Iris pigment epithelial cell (primary cell): Measurements from ENCODE around the gene SYNDIG1.

Experiments
- DNase-seq: peaks from one replicate; pipeline ENCODE4 v3.0.0-alpha.2; 2011; ENCODE audit warnings: low read depth

Gene SYNDIG1

DNA sequence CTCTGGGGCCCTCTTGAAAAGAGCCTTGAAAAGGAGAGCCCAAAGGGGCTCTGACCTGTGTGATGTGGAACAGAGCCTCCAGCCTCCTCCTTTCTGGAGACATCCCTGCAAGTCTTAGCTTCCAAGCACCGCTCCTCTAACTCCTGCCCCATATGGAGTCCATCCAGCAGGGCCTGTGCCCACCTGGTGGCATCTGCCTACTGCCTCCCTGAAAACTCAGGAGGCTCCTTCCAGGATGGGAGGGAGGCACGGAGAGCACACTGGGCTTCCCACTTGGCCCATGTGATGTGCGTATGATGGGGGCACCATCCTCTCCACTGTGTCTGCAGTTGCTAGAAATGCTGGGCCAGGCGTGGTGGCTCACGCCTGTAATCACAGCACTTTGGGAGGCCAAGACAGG is 98.1 kb downstream of the SYNDIG1 start:
- DNase-seq, result no peak

DNA sequence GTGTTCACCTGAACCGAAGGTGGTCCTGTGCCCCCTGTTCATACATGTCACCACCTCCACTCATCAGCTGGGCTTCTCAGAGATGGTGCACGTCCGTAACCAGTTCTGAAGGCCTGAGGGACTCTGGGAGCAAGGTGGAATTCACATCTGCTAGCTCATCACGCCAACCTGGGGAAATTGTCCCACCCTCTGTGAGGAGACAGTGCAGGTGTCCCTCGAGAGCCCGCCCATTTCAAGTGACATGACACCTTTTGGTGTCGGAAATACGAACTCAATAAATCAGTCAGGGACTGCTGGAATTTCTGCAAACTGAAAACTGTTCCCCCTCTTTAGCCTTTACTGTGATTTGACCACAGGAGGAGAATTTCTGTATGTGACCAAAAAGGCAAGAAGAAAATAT is 99.4 kb downstream of the SYNDIG1 start:
- no peak for DNase-seq

DNA sequence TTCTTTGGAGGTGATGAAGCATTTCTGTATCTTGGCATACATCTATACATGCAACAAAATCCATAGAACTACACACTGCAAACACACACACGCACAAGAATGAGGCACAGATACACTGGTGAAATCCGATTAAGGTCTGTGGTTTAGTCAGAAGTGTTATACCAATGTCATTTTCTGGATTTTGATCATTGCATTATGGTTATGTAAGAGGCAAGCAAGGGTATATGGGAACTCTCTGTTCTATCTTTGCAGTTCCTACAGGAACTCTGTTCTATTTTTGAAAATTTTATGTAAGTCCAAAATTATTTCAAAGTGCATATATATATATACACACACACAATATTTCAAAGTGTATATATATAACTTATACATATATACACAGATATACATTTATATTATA is 101.7 kb downstream of the SYNDIG1 start:
- no peak for DNase-seq

DNA sequence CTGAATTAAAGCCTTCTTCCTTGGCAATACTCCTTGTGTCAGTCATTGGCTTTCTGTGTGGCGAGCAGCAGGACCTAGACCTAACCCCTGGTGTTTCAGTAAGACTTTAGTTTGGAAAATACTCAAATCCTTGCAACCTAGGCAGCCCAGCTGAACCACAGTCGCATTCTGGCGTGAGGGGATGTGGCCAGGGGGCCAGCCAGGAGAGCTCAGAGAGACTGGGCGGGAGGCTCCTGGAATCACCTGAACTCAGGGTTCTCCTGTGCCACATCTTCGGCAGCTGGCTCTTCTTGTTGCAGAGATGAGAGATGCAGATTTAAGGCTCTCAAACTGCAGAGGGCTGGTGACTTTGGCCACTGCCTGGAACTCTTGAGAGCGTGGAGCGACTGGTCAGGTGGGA is 102.7 kb downstream of the SYNDIG1 start:
- no peak for DNase-seq

DNA sequence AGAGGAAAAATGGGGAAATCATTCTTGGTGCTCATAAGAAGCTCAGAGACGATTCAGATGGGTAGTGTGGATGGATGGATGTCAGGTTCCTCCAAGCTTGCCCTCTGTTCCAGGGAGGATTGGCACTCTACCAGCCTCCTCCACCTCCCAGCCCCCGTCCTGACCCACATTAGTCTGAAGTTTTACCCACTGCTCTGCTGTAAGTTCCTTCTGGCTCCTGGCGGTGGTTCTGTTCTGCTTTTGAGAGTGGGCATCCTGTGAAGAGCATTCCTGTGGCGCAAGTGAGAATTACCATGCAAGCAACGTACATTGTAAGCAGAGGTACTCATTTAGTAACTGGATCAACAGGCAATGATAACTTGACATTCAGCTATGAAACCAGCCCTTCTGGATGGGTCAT is 103.4 kb downstream of the SYNDIG1 start:
- DNase-seq, result no peak

DNA sequence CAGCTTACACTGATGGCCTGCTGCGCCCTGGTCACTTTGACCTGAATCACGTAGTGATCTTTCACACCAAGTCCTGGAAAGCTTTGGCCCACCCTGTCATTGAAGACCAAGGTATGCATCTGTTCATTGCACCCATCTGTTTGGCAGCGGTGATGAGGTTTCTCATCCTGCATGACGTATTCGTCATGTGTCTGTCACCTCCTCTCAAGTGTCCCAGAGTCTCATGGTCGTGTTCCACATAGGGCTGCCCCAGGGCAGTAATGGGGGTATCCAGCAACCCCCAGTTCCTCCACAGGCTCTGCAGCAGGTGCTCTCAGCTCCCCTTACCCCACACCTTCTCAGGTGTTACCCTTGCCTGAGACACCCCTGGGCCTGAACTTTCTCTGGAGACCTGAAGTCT is 104.1 kb downstream of the SYNDIG1 start:
- DNase-seq, result no peak

DNA sequence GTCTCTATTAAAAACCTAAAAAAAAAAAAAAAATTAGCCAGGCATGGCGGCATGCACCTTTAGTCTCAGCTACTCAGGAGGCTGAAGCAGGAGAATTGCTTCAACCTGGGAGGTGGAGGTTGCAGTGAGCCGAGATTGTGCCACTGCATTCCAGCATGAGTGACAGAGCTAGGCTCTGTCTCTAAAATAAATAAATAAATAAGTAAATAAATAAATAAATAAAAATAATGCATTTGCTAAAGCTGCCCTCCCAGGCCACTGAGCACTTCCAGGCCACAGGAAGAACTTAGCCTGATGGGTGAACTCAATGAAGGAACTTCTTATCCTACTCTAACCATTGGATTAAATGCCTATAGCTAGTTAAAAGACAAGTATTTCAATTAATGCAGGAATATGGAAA is 104.9 kb downstream of the SYNDIG1 start:
- DNase-seq, result no peak

DNA sequence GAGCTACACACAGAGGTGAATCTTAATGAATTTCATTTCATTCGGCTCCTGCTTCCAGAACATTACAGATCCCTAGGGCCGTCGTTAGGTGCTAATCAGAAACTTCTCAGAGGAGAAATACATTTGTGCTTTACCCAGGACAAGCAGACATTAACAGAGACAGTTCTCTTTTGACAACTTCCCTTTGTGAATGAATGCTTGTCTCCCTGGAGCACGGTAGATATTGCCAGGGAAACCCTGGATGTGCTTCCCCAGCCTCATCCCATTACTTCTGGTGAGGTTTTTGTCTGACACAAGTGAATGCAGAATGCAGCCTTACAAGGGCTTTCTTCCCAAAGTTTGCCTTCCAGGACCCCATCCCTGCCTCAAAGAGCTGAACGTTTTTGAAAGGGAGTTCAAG is 105.4 kb downstream of the SYNDIG1 start:
- DNase-seq, result no peak

DNA sequence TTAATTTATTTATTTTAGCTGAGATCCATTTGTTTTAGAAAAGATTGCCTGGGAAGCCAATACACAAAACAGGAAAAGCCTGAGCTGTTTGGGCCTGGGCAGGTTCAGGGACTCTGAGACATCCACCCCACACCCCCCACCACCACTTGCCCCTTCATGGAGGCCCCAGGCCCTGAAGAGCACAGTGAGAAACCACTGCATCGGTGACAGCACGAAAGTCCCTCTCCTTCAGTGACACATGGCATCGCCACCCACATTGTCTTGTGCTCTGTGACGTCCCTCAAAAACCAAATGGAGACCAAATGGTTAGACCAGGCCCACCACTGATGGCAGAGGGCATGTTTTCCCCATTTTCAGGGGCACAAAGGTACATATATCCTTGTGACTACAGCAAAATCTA is 106.4 kb downstream of the SYNDIG1 start:
- DNase-seq, result no peak

DNA sequence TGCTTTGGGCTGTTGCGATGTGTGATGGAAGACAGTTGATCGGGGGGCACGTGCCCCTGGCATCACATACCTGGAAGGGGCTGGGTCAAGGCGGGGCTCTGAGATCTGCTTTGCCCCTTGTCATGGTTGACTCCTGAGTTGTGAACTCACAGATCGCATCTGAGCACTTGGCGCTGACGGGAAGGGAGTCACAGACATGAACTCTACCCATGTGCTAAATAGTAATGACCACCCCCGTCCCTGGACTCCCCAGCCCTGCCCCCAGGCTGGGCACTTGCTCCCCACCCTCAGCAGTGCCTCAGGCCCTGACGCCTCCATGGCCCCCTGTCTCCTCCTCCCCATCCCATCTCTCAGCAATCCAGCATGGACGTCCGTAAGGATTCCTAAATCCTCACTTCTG is 107.0 kb downstream of the SYNDIG1 start:
- no peak for DNase-seq

DNA sequence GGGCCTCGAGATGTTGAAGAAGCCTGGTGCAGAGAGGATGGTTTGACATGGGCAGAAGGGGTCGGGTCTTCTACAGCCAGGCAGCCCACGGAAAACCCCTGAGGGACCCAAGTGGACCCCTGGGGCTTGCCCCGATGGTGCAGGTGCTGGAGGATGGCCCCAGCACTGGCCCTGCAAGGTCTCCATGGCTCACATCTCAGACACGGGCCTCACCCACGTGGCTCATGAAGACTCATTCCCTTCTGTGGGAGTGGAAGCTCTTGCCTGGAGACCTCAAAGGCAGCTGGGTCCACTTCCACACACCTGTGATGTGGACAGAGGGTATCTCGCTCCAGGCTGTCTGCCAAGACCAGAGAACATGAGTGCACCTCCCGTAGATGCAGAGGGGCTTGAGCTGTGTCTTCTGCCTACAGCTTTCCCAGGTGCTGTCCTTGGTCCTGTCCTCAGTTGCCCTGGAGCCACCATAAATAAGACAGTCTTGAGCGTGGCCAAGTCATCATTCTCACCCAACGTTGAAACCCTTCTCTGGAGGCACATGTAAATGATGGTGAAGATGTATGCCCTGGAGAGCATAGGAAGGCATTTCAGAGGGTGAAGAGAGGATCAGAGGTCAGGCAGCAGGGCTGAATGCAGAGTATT is 108.0 kb downstream of the SYNDIG1 start:
- DNase-seq, result no peak

DNA sequence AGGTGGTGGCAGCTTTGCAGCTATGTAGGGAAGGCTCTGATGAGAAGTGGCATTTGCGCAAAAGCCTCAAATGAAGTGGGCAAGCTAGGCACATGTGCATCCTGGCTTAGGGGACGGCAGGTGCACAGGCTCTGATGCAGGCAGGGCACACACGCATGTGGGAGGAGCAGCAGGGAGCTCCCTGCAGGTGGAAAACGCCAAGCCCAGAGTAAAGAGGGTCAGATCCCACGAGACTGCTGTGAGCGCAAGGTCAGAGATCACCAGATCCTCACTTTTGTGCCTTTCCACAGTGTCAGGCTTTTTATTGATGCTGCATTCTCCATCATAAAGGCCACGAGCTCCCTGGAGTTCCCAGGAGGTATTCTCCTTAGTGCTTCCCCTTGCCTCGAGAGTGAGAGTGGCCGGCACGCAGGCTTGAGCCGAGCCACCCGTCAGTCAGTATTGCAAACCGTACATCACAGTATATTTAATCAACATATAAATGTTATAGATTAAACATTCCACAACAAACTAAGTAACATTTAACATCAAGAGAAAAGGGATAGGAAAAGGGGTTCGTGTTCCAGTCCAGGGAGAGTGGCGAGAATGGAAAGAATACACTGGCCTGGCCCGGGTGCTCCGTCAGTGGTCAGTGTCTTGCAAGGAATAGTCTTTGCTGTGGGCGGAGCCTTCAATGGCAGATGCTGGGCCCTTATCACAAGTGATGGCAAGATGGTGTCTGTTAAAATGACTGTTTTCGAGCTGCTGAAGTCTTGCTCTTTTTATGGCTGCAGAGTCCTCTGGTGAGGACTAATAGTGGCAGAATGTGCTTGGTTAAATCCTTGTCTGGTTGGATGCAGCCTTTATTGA is 109.4 kb downstream of the SYNDIG1 start:
- DNase-seq, result no peak

DNA sequence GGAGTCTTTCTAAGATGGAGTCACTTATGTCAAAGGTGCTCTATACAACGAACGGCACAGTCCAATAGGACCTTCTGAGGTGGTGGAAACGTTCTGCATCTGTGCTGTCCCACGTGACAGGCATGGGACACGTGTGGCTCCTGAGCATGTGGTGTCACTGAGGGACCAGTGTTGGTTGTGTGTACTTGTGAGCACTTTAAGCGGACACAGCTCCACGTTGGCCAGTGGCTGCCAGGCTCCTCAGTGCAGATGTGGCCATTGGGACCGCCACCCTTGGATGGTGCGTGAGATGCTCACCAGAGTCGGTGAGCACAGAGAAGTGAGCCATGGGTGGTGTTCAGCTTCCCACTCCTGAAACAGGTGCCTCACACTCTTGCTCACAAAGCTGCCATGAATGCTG is 110.0 kb downstream of the SYNDIG1 start:
- DNase-seq, result no peak

DNA sequence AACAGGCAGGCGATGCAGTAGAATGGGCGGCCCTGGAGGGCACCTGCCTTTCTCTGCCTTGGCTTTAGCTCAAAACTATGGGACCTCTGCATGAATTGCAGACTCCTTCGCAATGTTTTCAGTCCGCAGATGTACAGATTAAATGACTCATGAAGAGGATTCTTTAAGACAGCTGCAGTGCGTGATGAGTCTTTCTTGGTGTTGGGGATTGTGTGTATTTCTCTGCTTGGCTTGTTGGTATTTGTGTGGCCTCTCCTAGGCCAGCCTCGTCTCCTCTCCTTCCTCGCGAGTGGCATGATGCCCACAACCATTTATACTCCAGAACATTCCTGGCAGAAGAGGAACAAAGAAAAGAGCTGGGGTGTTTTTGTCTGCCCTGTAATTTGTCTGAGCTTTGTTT is 110.6 kb downstream of the SYNDIG1 start:
- DNase-seq, result no peak

DNA sequence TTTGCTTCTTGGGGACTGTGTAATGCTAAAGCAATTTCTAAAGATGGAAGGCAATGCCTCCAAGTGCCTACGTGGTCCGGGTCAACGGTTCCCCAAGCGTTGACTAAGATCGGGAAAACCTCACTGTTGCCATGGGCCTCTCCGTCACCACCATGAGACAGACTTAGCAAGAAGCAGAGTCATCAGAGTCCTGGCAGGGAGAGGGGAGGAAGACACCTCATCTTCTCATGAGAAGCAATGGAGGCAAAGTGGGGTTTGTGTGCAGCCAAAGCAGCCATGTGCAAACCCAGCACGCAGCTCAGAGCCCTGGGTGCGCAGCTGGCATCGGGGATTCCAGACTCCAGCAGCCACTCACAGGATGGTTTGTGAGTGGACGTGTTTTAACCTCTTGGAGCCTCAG is 111.4 kb downstream of the SYNDIG1 start:
- DNase-seq, result no peak

DNA sequence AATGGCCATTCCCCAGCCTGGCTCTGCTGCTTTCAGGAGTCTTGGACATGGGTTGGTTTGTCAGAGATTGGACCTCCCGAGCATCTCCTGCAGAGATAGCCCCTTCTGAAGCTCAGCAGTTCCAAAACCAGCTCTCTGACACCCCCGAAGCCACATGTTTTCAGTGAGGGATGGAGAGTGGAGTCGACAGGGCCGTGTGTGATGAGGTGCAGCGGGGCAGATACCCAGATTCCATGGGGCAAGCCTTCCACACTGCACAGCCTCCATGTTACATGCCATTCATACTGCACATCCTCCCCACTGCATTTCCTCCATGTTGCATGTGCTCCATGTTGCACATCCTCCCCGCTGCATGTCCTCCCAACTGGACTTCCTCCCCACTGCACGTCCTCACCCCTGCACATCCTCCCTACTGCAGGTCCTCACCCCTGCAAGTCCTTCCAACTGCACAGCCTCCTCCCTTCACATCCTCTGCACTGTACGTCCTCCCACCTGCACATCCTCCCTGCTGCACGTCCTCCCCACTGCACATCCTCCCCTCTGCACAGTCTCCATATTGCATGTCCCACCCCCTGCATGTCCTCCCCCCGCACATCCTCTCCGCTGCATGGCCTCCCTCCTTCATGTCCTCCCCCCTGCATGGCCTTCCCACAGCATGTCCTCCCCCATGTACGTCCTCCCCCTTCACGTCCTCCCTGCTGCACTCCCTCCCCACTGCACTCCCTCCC is 112.2 kb downstream of the SYNDIG1 start:
- no peak for DNase-seq

DNA sequence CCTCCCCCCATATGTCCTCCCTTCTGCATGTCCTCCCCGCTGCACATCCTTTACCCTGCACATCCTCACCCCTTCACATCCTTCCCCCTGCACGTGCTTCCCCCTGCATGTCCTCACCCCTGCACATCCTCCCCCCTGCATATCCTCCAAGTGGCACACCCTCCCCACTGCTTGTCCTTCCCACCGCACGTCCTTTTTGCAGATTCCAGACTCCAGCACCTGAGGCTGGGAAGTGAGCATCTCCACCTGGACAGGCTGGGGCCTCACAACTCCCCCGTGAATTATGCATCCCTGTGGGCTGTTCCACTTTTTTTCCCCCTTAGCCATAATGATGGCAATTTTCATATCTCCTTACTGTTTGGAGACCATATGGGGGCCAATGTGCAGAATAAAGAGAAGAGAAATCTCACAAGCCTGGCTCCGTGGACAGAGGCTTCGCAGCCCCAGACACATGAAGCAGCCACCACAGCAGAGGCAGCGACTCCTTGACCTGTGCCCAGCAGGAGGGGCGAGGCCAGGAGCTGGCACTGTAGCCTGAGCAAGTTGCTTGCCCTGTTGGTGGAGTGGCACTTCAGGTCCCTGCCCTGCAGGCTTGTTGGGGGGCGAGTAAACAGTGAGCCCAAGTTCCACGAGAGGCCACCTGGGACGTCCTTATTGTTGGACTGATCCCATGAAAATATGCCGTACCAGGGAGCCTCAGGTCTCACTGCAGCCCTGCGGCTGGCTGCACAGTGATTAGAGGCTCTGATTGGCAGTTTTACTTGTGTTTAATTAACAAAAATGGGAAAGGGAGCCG is 113.1 kb downstream of the SYNDIG1 start:
- no peak for DNase-seq

DNA sequence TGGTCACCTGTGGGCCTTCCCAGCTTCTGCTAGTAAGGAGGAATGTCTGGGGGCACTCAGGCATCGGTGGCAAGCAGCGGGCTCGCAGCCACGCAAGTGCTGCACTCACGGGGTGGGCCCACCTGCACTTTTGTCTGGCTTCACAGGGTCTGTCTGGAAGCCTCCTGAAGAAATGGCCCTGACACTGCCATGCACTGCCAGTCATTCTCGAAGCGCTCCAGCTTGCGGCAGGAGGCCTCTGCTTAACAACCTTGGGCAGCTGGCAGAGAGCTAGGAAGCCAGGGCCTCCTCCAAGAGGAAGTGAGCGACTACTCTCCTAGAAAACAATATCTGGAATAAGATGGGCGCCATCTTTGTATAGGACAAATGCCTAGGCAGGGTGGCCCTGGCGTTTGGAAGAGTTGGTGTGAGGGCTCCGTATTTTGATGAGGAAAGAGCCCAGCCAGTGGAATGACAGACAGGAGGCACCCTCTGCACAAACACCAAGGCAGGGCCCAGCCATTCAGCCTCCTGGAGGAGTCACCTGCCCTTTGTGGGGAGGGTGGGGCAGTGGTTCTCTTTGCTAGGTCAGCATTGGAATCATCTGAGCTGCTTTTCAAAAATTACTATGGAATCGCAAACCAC is 113.9 kb downstream of the SYNDIG1 start:
- DNase-seq, result no peak

DNA sequence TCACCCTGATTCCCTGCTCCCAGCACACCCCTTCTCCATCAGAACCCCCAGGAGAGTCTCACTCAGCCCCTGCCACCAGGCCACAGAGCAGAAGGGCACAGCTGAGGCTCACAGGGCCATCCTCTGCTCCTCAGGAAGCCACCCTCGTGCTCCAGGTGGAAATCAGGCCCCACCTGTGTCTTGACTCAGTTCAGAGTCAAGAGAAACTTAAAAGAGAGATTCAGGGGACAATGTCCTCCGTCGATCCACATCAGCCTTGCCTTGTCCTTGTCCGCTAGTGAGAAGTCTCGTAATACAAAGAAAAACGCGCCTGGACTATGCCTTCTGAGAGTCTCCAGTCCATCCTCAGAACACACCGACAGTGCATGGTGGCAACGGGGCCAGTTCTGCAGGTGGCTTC is 114.6 kb downstream of the SYNDIG1 start:
- DNase-seq, result no peak

DNA sequence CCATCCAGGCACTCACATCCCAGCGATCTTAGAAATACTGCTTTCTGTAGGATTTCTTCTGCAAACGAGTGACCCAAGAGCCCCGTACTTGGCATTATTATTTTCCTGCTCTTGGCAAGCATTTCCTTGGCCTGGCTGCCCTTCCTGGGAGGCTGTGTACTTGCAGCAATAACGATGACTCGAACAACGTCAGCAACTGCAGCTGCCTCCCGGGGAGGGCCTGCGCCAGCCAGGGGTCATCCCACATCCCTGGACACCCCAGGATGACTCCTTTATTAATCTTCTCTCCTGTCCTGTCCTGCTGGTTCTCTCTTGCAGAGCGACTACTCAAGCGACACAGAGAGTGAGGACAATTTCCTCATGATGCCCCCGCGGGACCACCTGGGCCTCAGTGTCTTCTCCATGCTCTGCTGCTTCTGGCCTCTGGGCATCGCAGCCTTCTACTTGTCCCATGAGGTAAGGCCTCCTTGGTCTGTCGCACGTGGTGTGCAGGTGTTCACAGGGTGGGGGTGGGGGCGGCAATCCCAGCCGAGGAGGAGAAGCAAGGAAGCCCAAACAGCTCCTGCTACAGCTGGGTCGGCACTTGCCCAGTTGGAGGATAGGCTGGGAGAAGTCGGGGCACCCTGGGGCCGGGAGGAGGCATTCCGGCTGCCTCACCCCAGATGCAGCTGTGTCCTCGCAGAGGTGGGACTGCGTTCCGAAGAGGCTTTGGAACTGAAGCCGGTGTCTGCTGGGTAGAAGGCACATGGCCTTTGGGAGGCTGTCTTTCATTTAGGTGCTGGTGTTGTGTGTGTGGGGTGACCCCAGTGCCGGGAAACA is 115.3 kb downstream of the SYNDIG1 start:
- DNase-seq, result peak; percentile 32
